GM23248 (cell line): Measurements from ENCODE around the gene HDAC4. TPM values are rescaled to one million over a fixed set of nuclear protein-coding genes. Genes with fewer than 3 reads are reported as not detected.

Experiments
- DNase-seq: peaks from one replicate; pipeline ENCODE4 v3.0.0-alpha.2; 2015
- H2AFZ ChIP-seq: fragments of 200-600 bp; sonication (generic); 2 replicates; pipeline ENCODE4 v1.6.1; 2016; ENCODE audit warnings: antibody characterized with exemption
- H3F3A ChIP-seq: fragments of 200-600 bp; sonication (generic); 2 replicates; pipeline ENCODE4 v1.6.1; 2016; ENCODE audit warnings: mild to moderate bottlenecking, antibody characterized with exemption, mixed run types; ENCODE audit not compliant: insufficient read depth
- H3K27ac ChIP-seq: fragments of 200-600 bp; sonication (generic); 2 replicates; pipeline ENCODE4 v1.5.1; 2016; ENCODE audit warnings: mild to moderate bottlenecking
- H3K27me3 ChIP-seq: fragments of 200-600 bp; sonication (generic); replicated peaks from 2 replicates; pipeline ENCODE4 v1.6.1; 2016; ENCODE audit warnings: mild to moderate bottlenecking; ENCODE audit not compliant: insufficient read depth
- H3K36me3 ChIP-seq: fragments of 200-600 bp; sonication (generic); 2 replicates; pipeline ENCODE4 v1.6.1; 2016; ENCODE audit warnings: low read depth, mild to moderate bottlenecking
- H3K4me1 ChIP-seq: fragments of 200-600 bp; sonication (generic); 2 replicates; pipeline ENCODE4 v1.6.1; 2016; ENCODE audit warnings: mild to moderate bottlenecking; ENCODE audit not compliant: insufficient read depth
- H3K4me2 ChIP-seq: fragments of 200-600 bp; sonication (generic); one replicate; pipeline ENCODE4 v1.6.1; 2016; ENCODE audit warnings: mild to moderate bottlenecking; ENCODE audit not compliant: unreplicated experiment
- H3K4me3 ChIP-seq: fragments of 200-600 bp; sonication (generic); 2 replicates; pipeline ENCODE4 v1.5.1; 2016; ENCODE audit warnings: mild to moderate bottlenecking
- H3K79me2 ChIP-seq: fragments of 200-600 bp; sonication (generic); 2 replicates; pipeline ENCODE4 v1.6.1; 2016; ENCODE audit warnings: mild to moderate bottlenecking; ENCODE audit not compliant: insufficient read depth
- H3K9ac ChIP-seq: fragments of 200-600 bp; sonication (generic); 2 replicates; pipeline ENCODE4 v1.6.1; 2016; ENCODE audit warnings: mild to moderate bottlenecking
- H3K9me2 ChIP-seq: fragments of 200-600 bp; sonication (generic); 2 replicates; pipeline ENCODE4 v1.6.1; 2016; ENCODE audit warnings: mixed run types, mild to moderate bottlenecking, moderate library complexity; ENCODE audit not compliant: insufficient read depth
- H3K9me3 ChIP-seq: fragments of 200-600 bp; sonication (generic); one replicate; pipeline ENCODE4 v1.6.1; 2017; ENCODE audit warnings: low read depth
- H4K20me1 ChIP-seq: fragments of 200-600 bp; sonication (generic); 2 replicates; pipeline ENCODE4 v1.6.0; 2016; ENCODE audit not compliant: insufficient read depth
- EZH2 ChIP-seq: fragments of 200-600 bp; sonication (generic); IDR thresholded peaks from 2 replicates; pipeline ENCODE4 v1.6.1; 2018; ENCODE audit warnings: antibody characterized with exemption, mild to moderate bottlenecking; ENCODE audit not compliant: insufficient read depth, poor library complexity, severe bottlenecking
- EZH2phosphoT487 ChIP-seq: fragments of 200-600 bp; sonication (generic); IDR thresholded peaks from 2 replicates; pipeline ENCODE4 v1.6.1; 2018; ENCODE audit warnings: antibody characterized with exemption, moderate library complexity, mild to moderate bottlenecking, low read depth; ENCODE audit not compliant: insufficient read depth
- WGBS, 2 experiments: methylation state at CpG; one replicate each; pipeline ENCODE4 v1.1.6; 2015 to 2017; ENCODE audit warnings: low lambda C conversion rate in 2 of 2, low coverage in 1 of 2; ENCODE audit errors: missing lambda C conversion rate in 2 of 2; 5-methylcytosine and 5-hydroxymethylcytosine counted together
- in situ Hi-C: fragments of 300-500 bp; cut with MboI; formaldehyde crosslinking; loops from 2 replicates; pipeline ENCODE4 v1.15.0; 2020
- polyA plus RNA-seq: library from polyadenylated mRNA; unstranded; fragments of >200 nt; fragmentation: Nextera tagmentation; extraction: Ambion mirVana; gene quantifications from 2 replicates; pipeline ENCODE4 v1.2.1, GENCODE V29; 2016
- total RNA-seq: library from RNA; depleted of rRNA; stranded (reverse); fragments of >200 nt; shearing (Covaris generic); gene quantifications from 2 replicates; pipeline ENCODE4 v1.2.3, GENCODE V29; 2014

Gene HDAC4
- total and polyA plus RNA-seq, 2 experiments from 2014 or later, result 2.1 to 6.3 TPM

DNA sequence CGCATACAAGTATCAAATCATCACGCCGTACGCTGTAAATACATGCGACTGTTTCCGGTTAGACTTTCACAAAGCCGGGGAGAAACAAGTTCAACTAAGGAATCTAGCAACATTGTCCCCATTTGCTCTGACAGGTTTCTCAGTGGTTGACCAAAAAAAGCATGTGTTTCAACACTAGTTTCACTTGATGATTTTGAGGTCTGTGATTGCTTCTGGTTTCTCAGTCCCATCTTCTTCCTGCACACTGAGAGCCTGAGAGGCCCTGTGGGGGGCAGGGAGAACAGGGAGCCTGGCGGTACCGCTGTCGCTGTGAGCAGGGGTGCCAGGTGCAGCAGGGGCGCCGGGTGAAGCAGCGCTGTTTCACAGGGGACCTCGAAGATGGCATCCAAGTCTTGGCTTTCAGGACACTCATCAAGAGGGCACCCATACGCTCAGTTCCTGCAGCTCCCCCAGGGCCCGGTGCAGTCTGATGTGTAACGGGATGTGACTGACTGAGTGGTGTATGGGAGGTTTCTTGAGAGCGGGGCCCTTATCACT, 282.1 kb downstream of the HDAC4 start:
- Histone ChIP-seq H3K4me2 (no peak overlapping the region), H3K4me3 (no peak overlapping the region), H2AFZ (no peak overlapping the region), H3K36me3 (no peaks in the 10 kb centered on the region), H3K9me3 (no peaks in the 10 kb centered on the region), H3K4me1 (no peaks in the 10 kb centered on the region), H4K20me1 (no peaks in the 10 kb centered on the region), H3K9me2 (no peaks in the 10 kb centered on the region), H3K9ac (no peak overlapping the region), H3K27me3 (no peaks in the 10 kb centered on the region), H3K79me2 (no peaks in the 10 kb centered on the region), H3K27ac (no peak overlapping the region), H3F3A (peaks cover 4% of the 10 kb centered on the region; the same call in 1 of the 2 replicates)
- TF ChIP-seq EZH2phosphoT487 (no peak), EZH2 (no peak)
- WGBS, 2 experiments, result 96% methylated on average over 18 of the region's 18 CpGs
- in situ Hi-C loops, result no loop called here
- no peak for DNase-seq

DNA sequence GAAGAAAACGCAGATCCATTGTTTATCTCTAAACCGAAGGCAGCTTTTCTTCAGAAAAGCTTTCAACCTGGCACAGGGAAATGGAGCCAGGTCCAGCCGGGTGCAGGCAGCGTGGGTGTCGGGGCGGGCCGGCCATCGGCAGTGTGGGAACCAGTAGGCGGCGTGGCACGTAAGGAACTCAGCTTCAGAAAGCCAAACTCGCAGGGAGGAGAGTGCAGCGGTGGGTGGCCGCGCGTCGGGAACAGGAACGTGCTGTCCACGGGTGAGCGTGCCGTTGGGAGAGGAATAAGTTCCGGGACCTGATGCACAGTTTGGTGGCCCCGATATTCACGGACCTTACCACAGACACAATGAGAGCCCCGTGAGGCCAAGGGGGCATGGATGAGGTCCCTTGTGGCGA, 282.6 kb downstream of the HDAC4 start:
- H3K4me3 ChIP-seq, result no peak overlapping the region
- no peaks in the 10 kb centered on the region for H3K27me3 ChIP-seq
- H3K4me2 ChIP-seq, result no peak overlapping the region
- H3F3A ChIP-seq, result peaks cover 4% of the 10 kb centered on the region; the same call in 1 of the 2 replicates
- H3K9ac ChIP-seq, result no peak overlapping the region
- no peak overlapping the region for H2AFZ ChIP-seq
- H4K20me1 ChIP-seq, result no peaks in the 10 kb centered on the region
- no peaks in the 10 kb centered on the region for H3K9me3 ChIP-seq
- no peaks in the 10 kb centered on the region for H3K4me1 ChIP-seq
- no peaks in the 10 kb centered on the region for H3K79me2 ChIP-seq
- DNase-seq, result no peak
- no peak overlapping the region for H3K27ac ChIP-seq
- no peak for TF ChIP-seq EZH2
- no peaks in the 10 kb centered on the region for H3K9me2 ChIP-seq
- H3K36me3 ChIP-seq, result no peaks in the 10 kb centered on the region
- WGBS, 2 experiments, result 96% methylated on average over 24 to 26 of the region's 26 CpGs
- in situ Hi-C loops, result no loop called here

DNA sequence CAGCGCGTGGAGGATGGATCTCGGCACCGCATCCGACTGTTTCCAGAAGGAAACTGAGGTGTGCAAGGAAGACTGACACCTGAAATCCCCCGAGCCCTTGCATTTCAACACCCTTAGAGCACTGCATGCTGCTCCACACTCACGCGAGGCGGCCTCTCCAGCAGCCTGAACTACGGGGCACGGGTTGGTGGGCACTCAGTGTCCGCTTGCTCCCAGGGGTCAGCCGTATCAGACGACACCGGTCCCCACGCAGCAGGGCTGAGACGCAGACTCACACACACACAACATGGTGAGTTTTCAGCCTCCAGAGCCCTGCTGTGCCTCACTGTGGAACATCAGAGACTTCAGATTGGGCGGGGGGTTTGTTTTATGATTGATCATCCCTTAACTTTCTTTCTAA, 283.0 kb downstream of the HDAC4 start:
- TF ChIP-seq EZH2, result no peak
- no peak for TF ChIP-seq EZH2phosphoT487
- no peak overlapping the region for H2AFZ ChIP-seq
- H3K4me2 ChIP-seq, result no peak overlapping the region
- no peaks in the 10 kb centered on the region for H3K36me3 ChIP-seq
- no peaks in the 10 kb centered on the region for H3K9me3 ChIP-seq
- DNase-seq, result no peak
- in situ Hi-C loops, result no loop called here
- H3K4me3 ChIP-seq, result no peak overlapping the region
- peaks cover 4% of the 10 kb centered on the region; the same call in 1 of the 2 replicates for H3F3A ChIP-seq
- no peaks in the 10 kb centered on the region for H3K4me1 ChIP-seq
- no peak overlapping the region for H3K27ac ChIP-seq
- H3K9ac ChIP-seq, result no peak overlapping the region
- H3K79me2 ChIP-seq, result no peaks in the 10 kb centered on the region
- WGBS, 2 experiments, result 96 to 97% methylated on average over 18 of the region's 18 CpGs
- no peaks in the 10 kb centered on the region for H4K20me1 ChIP-seq
- no peaks in the 10 kb centered on the region for H3K27me3 ChIP-seq
- no peaks in the 10 kb centered on the region for H3K9me2 ChIP-seq

DNA sequence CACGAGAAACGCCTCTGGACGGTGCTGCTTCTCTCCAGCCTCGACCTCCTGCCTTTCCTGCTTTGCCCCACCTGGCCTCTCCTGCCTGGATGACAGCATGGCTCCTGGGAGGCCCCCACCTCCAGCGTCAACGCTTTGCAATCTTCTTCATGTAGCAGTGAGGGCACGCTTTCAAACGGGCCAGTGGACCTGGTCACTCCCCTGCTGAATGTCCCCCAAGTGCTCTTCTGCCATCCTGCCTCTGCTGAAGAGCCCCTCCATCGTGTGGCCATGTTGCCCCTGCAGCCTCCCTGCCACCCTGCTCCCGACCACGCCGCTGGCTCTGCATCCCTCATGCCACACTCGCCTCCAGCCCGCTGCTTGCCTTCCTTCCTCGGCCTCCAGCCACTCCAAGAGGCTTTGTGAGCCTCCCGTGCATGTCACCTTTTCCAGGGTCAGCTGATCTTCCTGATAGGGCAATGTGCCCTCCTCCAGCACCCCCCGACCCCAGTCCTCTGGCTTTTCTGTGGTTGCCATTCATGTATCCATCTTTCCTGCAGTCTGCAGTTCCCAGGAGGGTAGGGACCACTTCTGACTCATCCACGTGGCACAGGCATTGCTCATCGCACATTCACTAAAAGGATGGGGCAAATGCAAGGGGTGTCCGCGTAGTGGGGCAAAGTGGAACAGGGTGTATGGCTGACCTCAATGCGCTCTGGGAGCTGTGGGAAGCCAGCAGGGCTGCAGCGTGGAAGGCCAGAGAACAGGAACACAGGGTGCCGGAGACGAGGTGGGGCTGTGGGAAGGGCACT, 284.2 kb downstream of the HDAC4 start:
- in situ Hi-C loops, result no loop called here
- no peak overlapping the region for H2AFZ ChIP-seq
- peak; percentile 63 for DNase-seq
- 84 to 85% methylated on average over 25 of the region's 25 CpGs for WGBS, 2 experiments
- H3K27me3 ChIP-seq, result no peaks in the 10 kb centered on the region
- H3K27ac ChIP-seq, result no peak overlapping the region
- H3K9me2 ChIP-seq, result no peaks in the 10 kb centered on the region
- H3K9me3 ChIP-seq, result no peaks in the 10 kb centered on the region
- H4K20me1 ChIP-seq, result no peaks in the 10 kb centered on the region
- TF ChIP-seq EZH2, result no peak
- no peak for TF ChIP-seq EZH2phosphoT487
- no peak overlapping the region for H3K9ac ChIP-seq
- no peaks in the 10 kb centered on the region for H3K36me3 ChIP-seq
- H3K79me2 ChIP-seq, result no peaks in the 10 kb centered on the region
- H3K4me3 ChIP-seq, result no peak overlapping the region
- no peak overlapping the region for H3K4me2 ChIP-seq
- peaks cover 4% of the 10 kb centered on the region; the same call in 1 of the 2 replicates for H3F3A ChIP-seq
- H3K4me1 ChIP-seq, result no peaks in the 10 kb centered on the region
